ENCODE measurements around the gene PLEKHA1. TPM values are rescaled to one million over a fixed set of nuclear protein-coding genes. Genes with fewer than 3 reads are reported as not detected.
A peak's percentile ranks its signal among the peaks of the same experiment; 100 is the strongest.

PLEKHA1 gene
- polyA plus RNA-seq, 4 donors: 15.4 to 64.7 (median 23.7) TPM

- H3K9me3 ChIP-seq (ENCODE audit: control insufficient read depth in 2 of 2, insufficient read depth in 1 of 2, low read depth in 1 of 2, low read length in 1 of 2): no peaks in the 10 kb centered on the region
- H3K36me3 ChIP-seq (ENCODE audit: control insufficient read depth in 3 of 3, insufficient read depth in 2 of 3, low read depth in 1 of 3, low read length in 3 of 3): no peaks in the 10 kb centered on the region
- no peak for DNase-seq
- no peak overlapping the region for H3K4me3 ChIP-seq (ENCODE audit: low read depth in 1 of 3, low read length in 3 of 3)
- FAIRE-seq: no peak
- peaks cover 0 to 9% (median 0%) of the 10 kb centered on the region in 3 donors for H3K4me1 ChIP-seq (ENCODE audit: control insufficient read depth in 3 of 3, insufficient read depth in 2 of 3, low read depth in 1 of 3, low read length in 2 of 3)
- WGBS, 3 donors: 36 to 71% (median 50%) methylated on average over 7 of the region's 7 CpGs
- no peak overlapping the region for H3K27ac ChIP-seq (ENCODE audit: low read depth in 1 of 3, low read length in 2 of 3)
- H3K27me3 ChIP-seq (ENCODE audit: control insufficient read depth in 3 of 3, insufficient read depth in 3 of 3, low read length in 3 of 3): no peaks in the 10 kb centered on the region
These were observed 43.4 kb upstream of the PLEKHA1 start for GRCh38 chr10:122331100-122331499.

DNA sequence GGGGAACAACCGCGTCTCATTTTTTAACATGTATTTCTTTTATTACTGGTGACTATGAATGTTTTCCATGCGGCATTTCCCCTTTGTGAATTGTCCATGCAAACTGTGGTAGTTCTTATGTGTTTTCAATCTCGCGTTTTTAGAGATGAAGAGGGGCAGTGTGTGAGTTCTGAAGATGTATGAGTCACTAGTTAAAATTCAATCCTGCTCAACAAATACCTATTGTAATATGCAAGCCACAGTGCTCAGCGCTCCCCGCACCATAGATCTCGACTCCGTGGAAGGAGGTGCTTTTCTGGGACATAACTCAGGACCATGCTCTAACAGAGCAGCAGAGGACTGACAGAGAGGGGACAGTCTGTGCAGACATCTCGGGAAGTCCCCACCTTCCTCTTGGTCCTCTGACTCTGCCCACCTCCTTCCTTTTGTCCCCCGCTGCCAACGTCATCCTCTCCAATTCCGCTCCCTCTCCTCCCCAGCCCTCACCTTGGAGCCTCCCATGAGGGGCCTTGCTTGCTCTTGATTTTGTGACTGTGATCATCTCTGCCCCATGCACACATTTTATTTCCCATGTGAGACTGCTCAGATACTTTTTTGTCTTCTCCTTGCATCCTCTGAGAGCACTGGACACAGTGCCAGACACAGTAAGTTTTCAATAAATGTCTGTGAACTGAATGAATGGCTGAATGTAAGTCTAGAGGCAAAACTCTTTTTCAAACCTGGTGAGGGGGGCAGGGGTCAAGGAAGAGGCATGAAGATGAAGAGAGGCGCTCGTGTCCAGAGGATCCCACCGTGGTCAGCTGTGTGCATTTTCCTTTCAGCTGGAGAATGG lies 42.7 kb upstream of the PLEKHA1 start:
- no peak overlapping the region for H3K4me3 ChIP-seq (ENCODE audit: low read depth in 1 of 3, low read length in 3 of 3)
- peaks cover 0 to 9% (median 0%) of the 10 kb centered on the region in 3 donors for H3K4me1 ChIP-seq (ENCODE audit: control insufficient read depth in 3 of 3, insufficient read depth in 2 of 3, low read depth in 1 of 3, low read length in 2 of 3)
- FAIRE-seq: no peak
- H3K9me3 ChIP-seq (ENCODE audit: control insufficient read depth in 2 of 2, insufficient read depth in 1 of 2, low read depth in 1 of 2, low read length in 1 of 2): no peaks in the 10 kb centered on the region
- no peak overlapping the region for H3K27ac ChIP-seq (ENCODE audit: low read depth in 1 of 3, low read length in 2 of 3)
- H3K27me3 ChIP-seq (ENCODE audit: control insufficient read depth in 3 of 3, insufficient read depth in 3 of 3, low read length in 3 of 3): no peaks in the 10 kb centered on the region
- DNase-seq: no peak
- 32 to 62% (median 44%) methylated on average over 16 of the region's 16 CpGs for WGBS, 3 donors
- no peaks in the 10 kb centered on the region for H3K36me3 ChIP-seq (ENCODE audit: control insufficient read depth in 3 of 3, insufficient read depth in 2 of 3, low read depth in 1 of 3, low read length in 3 of 3)

DNA sequence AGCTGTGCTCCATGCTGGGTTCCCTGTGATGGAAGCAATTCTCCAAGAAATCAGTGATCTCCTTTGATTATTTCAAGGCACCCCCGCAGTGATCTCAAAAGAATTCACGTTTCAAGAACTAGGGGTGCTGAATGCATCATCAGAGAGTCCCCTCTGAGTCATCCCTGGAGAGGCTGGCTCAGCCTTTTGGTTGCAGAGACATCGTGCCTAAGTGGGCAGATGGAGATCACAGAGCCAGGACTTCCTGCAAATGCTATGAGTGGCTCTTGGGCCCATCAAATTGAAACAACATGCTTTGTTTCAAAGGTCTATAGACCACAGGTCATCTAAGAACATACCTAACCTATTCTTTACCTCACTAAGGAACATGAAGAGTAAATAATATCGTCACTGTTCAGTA lies 41.5 kb upstream of the PLEKHA1 start:
- Histone ChIP-seq H3K9me3 (ENCODE audit: control insufficient read depth in 2 of 2, insufficient read depth in 1 of 2, low read depth in 1 of 2, low read length in 1 of 2) (no peaks in the 10 kb centered on the region), H3K27ac (ENCODE audit: low read depth in 1 of 3, low read length in 2 of 3) (no peak overlapping the region), H3K36me3 (ENCODE audit: control insufficient read depth in 3 of 3, insufficient read depth in 2 of 3, low read depth in 1 of 3, low read length in 3 of 3) (no peaks in the 10 kb centered on the region), H3K4me1 (ENCODE audit: control insufficient read depth in 3 of 3, insufficient read depth in 2 of 3, low read depth in 1 of 3, low read length in 2 of 3) (peaks cover 0 to 9% (median 0%) of the 10 kb centered on the region in 3 donors), H3K27me3 (ENCODE audit: control insufficient read depth in 3 of 3, insufficient read depth in 3 of 3, low read length in 3 of 3) (no peaks in the 10 kb centered on the region), H3K4me3 (ENCODE audit: low read depth in 1 of 3, low read length in 3 of 3) (no peak overlapping the region)
- no peak for DNase-seq
- 49 to 70% (median 53%) methylated on average over 4 of the region's 4 CpGs for WGBS, 3 donors
- no peak for FAIRE-seq

GRCh38 chr10:122336332-122336731 lies 38.2 kb upstream of the PLEKHA1 start:
- Histone ChIP-seq H3K9me3 (ENCODE audit: control insufficient read depth in 2 of 2, insufficient read depth in 1 of 2, low read depth in 1 of 2, low read length in 1 of 2) (no peaks in the 10 kb centered on the region), H3K36me3 (ENCODE audit: control insufficient read depth in 3 of 3, insufficient read depth in 2 of 3, low read depth in 1 of 3, low read length in 3 of 3) (no peaks in the 10 kb centered on the region), H3K4me3 (ENCODE audit: low read depth in 1 of 3, low read length in 3 of 3) (no peak overlapping the region), H3K27me3 (ENCODE audit: control insufficient read depth in 3 of 3, insufficient read depth in 3 of 3, low read length in 3 of 3) (no peaks in the 10 kb centered on the region), H3K27ac (ENCODE audit: low read depth in 1 of 3, low read length in 2 of 3) (no peak overlapping the region), H3K4me1 (ENCODE audit: control insufficient read depth in 3 of 3, insufficient read depth in 2 of 3, low read depth in 1 of 3, low read length in 2 of 3) (peaks cover 0 to 8% (median 0%) of the 10 kb centered on the region in 3 donors)
- no peak for FAIRE-seq
- 88 to 91% (median 90%) methylated on average over 10 of the region's 10 CpGs for WGBS, 3 donors
- no peak for DNase-seq

- FAIRE-seq (no peak), DNase-seq (no peak)
- peaks cover 0 to 8% (median 0%) of the 10 kb centered on the region in 3 donors for H3K4me1 ChIP-seq (ENCODE audit: control insufficient read depth in 3 of 3, insufficient read depth in 2 of 3, low read depth in 1 of 3, low read length in 2 of 3)
- no peak overlapping the region for H3K27ac ChIP-seq (ENCODE audit: low read depth in 1 of 3, low read length in 2 of 3)
- no peaks in the 10 kb centered on the region for H3K27me3 ChIP-seq (ENCODE audit: control insufficient read depth in 3 of 3, insufficient read depth in 3 of 3, low read length in 3 of 3)
- H3K4me3 ChIP-seq (ENCODE audit: low read depth in 1 of 3, low read length in 3 of 3): no peak overlapping the region
- H3K9me3 ChIP-seq (ENCODE audit: control insufficient read depth in 2 of 2, insufficient read depth in 1 of 2, low read depth in 1 of 2, low read length in 1 of 2): no peaks in the 10 kb centered on the region
- 75 to 79% (median 78%) methylated on average over 3 of the region's 3 CpGs for WGBS, 3 donors
- H3K36me3 ChIP-seq (ENCODE audit: control insufficient read depth in 3 of 3, insufficient read depth in 2 of 3, low read depth in 1 of 3, low read length in 3 of 3): no peaks in the 10 kb centered on the region
These were observed 37.5 kb upstream of the PLEKHA1 start for GRCh38 chr10:122336961-122337360.

DNA sequence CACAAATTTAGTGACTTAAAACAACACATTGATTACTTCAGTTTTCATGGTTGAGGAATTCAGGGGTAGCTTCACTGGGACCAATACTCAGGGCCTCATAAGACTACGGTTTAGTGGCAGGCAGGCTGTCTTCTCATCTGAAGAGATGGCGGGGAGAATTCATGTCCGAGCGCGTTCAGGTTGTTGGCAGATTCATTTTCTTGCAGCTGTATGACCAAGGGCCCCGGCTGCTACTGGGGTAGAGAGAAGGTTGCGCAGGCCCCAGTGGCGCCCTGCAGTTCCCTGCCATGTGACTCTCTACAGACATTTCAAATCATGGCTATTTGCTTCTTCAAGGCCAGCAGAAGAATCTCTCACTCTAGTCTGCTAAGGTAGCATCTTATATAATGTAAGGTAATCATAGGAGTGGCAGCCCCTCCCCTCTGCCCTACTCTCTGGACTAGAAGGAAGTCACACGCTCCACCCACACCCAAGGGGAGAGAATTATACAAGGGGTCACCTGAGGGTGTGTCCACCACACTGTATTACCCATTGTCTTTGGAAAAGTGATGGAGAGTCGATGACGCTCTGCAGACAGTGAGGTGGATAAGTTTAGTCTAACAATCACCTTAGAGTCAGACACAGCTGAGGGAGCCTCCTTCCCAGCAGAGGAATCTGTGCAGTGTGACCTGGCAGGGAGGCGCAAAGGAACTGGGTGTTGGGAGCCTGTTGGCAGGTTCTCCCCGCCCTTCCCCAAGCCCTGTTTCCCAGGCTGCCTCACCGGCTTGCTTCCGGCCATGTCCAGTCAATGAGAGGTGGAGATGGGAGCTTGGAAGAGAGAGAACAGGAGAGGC lies 35.7 kb upstream of the PLEKHA1 start:
- FAIRE-seq: no peak
- no peak overlapping the region for H3K4me3 ChIP-seq (ENCODE audit: low read depth in 1 of 3, low read length in 3 of 3)
- 69 to 80% (median 78%) methylated on average over 15 of the region's 15 CpGs for WGBS, 3 donors
- no peaks in the 10 kb centered on the region for H3K36me3 ChIP-seq (ENCODE audit: control insufficient read depth in 3 of 3, insufficient read depth in 2 of 3, low read depth in 1 of 3, low read length in 3 of 3)
- no peaks in the 10 kb centered on the region for H3K27me3 ChIP-seq (ENCODE audit: control insufficient read depth in 3 of 3, insufficient read depth in 3 of 3, low read length in 3 of 3)
- DNase-seq: peak; percentile 49 to 53
- H3K4me1 ChIP-seq (ENCODE audit: control insufficient read depth in 3 of 3, insufficient read depth in 2 of 3, low read depth in 1 of 3, low read length in 2 of 3): peaks cover 0 to 5% (median 0%) of the 10 kb centered on the region in 3 donors
- H3K9me3 ChIP-seq (ENCODE audit: control insufficient read depth in 2 of 2, insufficient read depth in 1 of 2, low read depth in 1 of 2, low read length in 1 of 2): no peaks in the 10 kb centered on the region
- H3K27ac ChIP-seq (ENCODE audit: low read depth in 1 of 3, low read length in 2 of 3): no peak overlapping the region

- H3K27me3 ChIP-seq (ENCODE audit: control insufficient read depth in 3 of 3, insufficient read depth in 3 of 3, low read length in 3 of 3): no peaks in the 10 kb centered on the region
- no peak overlapping the region for H3K27ac ChIP-seq (ENCODE audit: low read depth in 1 of 3, low read length in 2 of 3)
- H3K4me1 ChIP-seq (ENCODE audit: control insufficient read depth in 3 of 3, insufficient read depth in 2 of 3, low read depth in 1 of 3, low read length in 2 of 3): peaks cover 0 to 17% (median 7%) of the 10 kb centered on the region in 3 donors
- no peaks in the 10 kb centered on the region for H3K36me3 ChIP-seq (ENCODE audit: control insufficient read depth in 3 of 3, insufficient read depth in 2 of 3, low read depth in 1 of 3, low read length in 3 of 3)
- WGBS, 3 donors: 80 to 84% (median 81%) methylated on average over 11 of the region's 11 CpGs
- DNase-seq (no peak), FAIRE-seq (no peak)
- no peaks in the 10 kb centered on the region for H3K9me3 ChIP-seq (ENCODE audit: control insufficient read depth in 2 of 2, insufficient read depth in 1 of 2, low read depth in 1 of 2, low read length in 1 of 2)
- no peak overlapping the region for H3K4me3 ChIP-seq (ENCODE audit: low read depth in 1 of 3, low read length in 3 of 3)
These were observed 33.2 kb upstream of the PLEKHA1 start for GRCh38 chr10:122341141-122341810.

Data from small intestine (tissue), 7 donors.